Stimulated activated CD4-positive, alpha-beta T cell treated with anti-CD3 and anti-CD28 coated beads, Interleukin-1b, Interleukin-23, amount 100 ng/mL, for 48 hours (primary cell): ENCODE results near the gene TCIRG1.
"Not testable (repeated sequence)": the region's sequence is repeated elsewhere in the genome, so short reads cannot be mapped to it uniquely, and the experiment has no call there.

Source experiments
- DNase-seq: peaks from one replicate; pipeline ENCODE4 v3.0.0-alpha.2; 2020

Gene TCIRG1, protein sequence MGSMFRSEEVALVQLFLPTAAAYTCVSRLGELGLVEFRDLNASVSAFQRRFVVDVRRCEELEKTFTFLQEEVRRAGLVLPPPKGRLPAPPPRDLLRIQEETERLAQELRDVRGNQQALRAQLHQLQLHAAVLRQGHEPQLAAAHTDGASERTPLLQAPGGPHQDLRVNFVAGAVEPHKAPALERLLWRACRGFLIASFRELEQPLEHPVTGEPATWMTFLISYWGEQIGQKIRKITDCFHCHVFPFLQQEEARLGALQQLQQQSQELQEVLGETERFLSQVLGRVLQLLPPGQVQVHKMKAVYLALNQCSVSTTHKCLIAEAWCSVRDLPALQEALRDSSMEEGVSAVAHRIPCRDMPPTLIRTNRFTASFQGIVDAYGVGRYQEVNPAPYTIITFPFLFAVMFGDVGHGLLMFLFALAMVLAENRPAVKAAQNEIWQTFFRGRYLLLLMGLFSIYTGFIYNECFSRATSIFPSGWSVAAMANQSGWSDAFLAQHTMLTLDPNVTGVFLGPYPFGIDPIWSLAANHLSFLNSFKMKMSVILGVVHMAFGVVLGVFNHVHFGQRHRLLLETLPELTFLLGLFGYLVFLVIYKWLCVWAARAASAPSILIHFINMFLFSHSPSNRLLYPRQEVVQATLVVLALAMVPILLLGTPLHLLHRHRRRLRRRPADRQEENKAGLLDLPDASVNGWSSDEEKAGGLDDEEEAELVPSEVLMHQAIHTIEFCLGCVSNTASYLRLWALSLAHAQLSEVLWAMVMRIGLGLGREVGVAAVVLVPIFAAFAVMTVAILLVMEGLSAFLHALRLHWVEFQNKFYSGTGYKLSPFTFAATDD

DNA sequence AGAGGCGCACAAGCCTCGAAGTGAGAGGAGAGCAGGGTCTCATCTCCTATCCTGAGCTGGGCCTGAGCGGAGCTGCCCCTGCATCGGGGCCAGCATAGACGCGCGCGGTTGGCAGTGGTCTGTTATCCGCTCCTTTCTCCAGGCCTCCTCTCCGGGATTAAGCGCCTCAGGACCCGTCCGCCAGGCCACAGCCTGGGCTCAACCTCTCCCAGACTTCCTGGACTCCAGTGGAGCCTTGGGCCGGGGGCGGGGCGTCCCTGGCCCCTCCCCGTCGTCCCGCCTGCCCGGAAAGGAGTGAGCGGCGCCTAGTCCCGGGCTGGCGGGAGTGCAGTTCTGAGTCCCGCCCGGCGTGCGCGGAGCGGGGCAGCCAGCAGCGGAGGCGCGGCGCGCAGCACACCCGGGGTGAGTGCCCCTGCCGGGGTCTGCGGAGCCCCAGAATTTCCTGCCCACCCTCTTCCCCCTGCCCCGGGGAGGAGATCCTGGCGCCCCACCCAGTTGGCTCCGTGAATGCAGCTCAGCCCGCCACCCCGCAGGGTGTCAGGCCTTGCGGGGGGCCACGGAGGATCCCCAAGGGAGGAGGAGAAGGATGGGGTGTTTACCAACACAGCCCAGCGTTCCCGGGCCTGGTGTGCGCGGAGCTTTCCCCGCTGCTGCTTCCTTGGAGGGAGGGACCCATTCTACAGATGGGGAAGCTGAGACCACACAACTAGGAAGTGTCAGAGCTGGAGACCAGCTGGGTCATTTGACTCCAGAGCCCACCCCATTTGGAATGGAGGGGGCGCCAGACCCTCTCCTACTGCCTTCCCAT lies at the start of gene TCIRG1:
TCIRG1 (plus strand) TSS at position 308 of the 808 bp plus-strand sequence. CDS start 2,247 bp downstream, outside the sequence.
- DNase-seq, result peak; percentile 60

DNA sequence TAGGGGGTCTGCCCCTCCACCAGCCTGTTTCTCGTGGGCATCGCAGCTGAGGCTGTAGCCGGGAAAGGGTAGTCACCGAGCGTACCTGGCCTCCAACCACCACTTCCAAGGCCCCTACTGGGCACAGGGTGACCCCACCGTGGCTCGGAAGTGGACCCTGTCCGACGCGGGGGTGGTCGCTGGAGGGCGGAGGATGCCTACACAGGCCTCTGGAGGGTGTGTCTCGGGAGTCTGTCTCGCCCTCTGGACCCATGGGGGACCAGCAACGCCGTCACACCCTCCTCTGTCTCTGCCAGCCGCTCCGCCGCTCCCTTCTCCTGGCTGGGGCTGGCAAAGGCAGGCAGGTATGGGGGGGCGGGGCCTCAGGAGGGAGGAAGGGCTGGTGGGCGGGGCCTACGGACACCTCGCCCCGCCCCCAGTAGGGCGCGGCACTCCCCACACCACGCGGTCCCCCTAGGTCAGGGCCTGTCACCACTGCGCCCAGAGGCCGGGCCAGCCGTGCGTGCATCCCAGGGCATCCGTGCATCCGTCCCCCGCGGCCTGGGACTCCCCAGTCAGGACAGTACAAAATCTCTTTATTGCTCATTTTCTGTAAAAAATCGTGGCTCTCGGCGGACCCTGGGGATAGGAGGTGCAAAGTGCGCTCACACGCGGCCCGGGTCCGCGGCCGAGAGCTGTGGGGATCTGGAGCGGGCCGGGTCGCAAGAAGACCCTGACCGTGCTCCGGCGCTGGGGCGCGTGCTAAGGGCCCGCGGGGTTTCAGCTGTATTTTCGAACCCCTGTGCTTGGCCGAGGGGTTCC lies 48.1 kb upstream of the TCIRG1 start:
- DNase-seq, result not testable (repeated sequence)

DNA sequence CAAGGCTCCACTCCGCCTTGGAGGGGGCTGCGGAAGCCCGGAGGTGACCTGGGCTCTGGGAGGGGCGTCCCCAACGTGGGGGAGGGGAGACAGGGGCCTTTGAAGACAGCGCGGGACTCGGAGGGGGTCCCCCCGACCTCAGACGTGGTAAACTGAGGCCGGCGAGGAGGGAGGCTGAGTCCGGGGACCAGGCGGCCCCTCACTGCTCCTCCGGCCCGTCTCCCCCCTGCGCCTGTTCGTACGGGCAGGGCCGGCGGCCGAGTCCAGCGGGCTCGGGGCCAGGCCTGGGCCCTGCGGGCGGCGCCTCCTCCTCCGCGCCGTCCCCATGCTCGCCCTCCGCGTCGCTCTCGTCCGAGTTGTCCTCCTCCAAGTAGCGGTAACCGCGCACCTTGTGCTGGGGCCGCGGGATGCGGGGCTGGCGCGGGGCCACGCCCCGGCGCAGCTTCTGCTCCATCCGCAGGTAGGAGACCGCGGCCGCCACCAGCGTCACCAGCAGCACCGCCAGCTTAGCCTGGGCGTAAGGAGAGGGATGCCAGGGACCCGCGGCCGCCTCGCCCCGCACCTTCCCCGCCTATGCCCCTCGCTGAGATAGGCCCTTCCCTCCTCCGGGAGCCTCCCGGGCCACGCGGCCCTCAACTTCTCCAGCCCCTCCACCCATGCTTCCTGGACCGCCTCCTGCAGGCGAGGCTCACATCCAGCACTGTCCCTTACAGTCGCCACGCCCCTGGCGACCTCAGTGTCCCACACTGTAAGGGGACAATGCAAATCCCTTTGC lies 47.3 kb upstream of the TCIRG1 start:
- not testable (repeated sequence) for DNase-seq

DNA sequence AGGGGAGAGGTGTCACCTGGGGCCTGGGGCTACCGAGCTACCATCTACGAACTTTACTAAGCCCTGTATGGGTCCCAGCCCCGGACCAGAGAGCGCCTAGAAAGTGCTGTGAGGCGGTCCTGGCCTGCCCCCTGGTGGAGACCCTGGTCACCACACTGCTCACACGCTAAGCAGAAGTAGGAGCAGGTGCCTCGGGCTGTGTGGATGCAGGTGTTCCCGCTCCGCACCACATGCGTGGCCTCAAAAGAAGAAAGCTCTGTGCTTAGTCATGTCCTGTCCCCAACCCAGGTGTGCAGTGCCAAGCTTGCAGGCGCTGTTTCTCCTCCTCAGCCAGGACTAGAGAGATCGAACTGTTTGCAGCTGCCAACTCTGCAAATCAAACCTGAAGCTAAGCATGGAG lies 45.0 kb upstream of the TCIRG1 start:
- peak; percentile 55 for DNase-seq

DNA sequence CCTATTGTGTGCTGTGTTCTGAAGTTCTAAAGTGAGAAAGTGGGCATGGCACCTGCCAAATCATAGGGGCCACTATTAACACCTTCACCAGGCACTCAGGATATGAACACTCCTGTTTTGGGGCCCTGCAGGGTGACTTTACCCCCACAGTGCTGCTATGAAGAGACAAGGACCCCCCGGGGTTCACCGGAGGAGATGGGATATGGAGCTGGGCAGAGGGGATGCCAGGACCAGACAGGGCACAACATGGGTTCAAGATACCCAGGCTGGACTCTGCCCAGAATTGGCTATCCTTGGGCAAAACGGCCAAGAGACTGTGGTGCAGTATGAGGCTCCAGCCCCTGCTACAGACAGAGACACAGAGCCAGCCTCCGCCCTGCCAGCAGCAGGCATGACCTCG lies 44.4 kb upstream of the TCIRG1 start:
- not testable (repeated sequence) for DNase-seq

DNA sequence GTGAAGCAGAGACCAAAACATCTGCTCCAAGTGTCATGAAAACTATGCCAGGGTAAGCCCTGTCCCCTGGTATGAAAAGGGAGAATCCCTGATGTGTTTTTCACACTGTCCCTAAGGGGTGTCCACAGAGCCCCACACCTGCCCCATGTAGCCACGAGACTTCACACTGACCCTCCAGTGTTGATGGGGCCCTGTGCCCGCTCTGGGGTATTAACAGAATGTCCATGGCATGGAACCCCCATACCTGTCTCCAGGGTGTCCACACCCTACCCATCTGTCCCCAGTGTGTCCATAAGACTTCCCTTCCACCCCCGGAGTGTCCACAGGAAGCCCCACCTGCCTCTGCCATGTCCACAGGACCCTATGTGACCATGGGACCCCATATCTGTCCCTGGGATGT lies 43.7 kb upstream of the TCIRG1 start:
- not testable (repeated sequence) for DNase-seq

DNA sequence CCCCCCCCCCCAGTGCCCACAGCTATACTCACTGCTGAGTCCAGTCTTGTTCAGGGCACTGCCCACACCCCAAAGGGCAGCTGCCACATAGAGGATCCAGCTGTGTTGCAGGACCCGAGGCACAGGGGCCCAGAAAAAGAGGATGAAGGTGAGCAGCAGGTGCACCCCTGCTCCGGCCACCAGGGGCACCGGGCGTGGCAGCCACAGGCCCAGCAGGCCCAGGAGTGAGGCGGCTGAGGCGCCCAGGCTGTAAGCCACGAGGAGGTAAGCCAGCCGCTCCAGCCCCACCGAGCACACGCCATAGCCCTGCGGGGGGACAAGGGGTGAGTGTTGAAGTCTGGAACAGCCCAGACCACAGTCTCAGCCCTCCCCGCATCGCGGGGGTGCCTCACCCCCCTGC lies 43.2 kb upstream of the TCIRG1 start:
- DNase-seq, result not testable (repeated sequence)

DNA sequence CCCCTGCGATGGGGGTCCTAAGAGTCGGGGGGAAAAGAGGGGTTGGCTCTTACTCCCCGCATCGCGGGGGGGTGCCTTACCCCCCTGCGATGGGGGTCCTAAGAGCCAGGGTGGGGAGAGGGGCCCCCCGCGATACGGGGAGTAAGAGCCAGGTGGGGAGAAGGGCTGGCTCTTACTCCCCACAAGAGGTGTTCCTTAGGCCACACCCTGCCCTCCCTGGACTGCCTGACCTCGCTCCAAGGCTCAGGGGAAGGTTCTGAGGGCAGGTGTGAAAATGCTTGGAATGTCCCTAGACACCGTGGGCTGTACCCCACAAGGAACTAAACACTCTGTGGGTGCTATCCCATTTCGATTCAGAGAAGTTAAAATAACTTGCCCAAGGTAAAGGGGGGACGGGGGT lies 42.8 kb upstream of the TCIRG1 start:
- no peak for DNase-seq

DNA sequence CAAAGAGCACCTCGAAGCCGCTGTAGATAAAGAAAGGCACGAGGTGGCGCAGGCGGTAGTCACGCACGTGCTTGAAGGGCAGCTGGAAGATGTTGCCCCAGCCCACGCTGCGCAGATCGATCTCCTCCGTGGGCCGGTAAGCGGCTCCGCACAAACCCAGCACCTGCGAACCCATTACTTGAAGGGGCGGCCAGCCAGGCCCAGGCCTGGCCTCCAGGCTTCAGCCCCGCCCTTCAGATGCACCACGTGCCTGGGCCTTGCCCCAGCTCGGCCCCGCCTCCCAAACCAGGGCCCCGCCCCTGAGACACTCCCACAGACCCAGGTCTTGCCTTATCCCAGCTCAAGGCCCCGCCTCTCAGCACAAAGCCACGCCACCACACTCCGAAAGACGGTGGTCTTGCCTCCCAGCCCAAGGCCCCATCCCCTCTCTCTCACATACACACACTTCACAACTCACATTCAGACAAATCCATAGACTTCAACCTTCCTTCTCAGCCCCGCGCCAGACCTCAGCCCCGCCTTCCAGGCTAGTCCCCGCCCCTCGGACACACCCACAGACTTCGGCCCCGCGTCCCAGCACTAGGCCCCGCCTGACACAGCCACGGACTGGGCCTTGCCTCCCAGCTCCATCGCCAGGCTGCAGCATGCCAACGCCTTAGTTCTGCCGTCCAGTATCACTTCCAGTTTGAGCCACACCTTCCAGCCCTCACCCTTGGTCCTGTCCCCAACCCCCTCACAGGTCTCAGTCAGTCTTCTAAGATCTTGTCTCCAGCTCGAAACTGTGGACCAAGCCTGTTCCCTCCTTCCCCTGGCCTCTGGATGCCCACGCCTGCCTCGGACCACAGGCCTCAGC lies 42.0 kb upstream of the TCIRG1 start:
- DNase-seq, result peak; percentile 59

DNA sequence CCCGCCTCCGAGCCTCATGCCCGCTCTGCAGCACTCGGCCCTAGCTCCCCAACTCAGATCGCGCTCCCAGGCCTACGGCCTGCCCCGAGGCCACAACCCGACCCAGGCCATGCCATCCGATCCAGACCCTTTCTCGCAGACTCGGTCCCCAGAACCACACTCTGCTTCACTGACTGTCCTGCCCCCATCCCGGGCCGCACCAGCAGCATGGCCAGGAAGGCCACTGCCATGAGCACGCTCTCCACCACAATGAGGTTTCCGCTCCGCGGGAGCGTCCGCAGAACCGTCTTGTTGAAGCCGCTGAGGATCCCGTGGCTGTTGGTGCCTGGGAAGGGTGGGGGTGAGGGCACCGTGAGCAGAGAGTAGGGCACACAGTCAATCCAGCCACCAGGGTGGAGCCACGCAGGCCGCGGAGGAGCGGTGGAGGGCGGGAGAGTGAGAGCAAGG lies 41.3 kb upstream of the TCIRG1 start:
- DNase-seq, result no peak

DNA sequence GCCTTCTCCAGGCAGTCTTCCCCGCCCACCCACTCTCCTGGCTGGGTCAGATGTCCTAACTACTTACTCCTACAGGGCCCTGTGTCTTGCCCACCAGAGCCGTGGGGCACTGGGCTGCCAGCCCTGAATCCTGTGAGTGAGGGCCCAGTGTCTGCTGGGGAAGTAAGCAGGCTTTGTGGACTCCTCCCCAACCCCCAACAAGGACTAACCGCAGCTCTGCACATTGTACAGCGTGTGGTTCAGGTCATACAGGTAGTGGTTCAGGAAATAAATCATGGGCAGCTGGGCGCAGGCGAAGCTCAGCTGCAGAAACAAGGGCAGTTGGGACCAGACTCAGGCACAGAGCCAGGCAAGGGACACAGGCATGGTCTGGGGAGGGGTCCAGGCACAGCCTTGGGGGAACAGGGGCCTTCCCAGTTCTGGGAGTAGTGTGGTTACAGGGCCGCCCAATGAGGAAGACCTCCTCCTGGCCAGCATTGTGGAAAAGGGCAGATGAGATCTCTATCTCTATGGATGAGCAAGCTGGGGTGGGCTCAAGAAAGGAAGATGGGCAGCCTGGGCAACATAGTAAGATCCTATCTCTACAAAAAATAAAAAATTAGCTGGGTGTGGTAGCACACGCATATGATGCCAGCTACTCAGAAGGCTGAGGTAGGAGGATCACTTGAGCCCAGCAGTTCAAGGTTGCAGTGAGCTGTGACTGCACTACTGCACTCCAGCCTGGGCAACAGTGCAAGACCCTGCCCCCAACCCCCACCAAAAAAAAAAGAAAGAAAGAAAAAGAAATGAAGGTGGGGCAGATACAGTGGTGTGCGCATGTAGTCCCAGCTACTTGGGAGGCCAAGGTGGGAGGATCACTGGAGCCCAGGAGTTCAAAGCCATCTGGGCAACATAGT lies 40.4 kb upstream of the TCIRG1 start:
- no peak for DNase-seq

DNA sequence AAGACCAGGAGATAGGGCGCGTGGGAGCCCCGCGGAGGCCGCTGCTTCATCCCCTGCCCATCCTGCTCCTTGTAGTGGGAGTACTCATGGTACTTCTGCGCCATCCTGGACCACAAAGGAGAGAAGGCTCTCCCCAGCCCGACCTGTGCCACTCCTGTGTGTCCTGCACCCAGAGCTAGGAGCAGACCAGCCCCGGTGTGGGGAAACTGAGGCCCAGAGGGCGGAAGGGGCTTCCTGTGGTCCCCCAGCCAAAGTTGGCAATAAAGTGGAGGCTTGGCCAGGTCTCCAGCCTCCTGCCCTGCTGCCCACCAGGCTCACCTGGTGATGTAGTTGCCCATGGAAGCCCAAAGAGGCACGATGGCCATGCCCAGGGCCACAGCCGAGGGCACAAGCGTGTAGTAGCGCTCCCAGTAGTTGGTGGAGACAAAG lies 39.6 kb upstream of the TCIRG1 start:
- DNase-seq, result no peak

DNA sequence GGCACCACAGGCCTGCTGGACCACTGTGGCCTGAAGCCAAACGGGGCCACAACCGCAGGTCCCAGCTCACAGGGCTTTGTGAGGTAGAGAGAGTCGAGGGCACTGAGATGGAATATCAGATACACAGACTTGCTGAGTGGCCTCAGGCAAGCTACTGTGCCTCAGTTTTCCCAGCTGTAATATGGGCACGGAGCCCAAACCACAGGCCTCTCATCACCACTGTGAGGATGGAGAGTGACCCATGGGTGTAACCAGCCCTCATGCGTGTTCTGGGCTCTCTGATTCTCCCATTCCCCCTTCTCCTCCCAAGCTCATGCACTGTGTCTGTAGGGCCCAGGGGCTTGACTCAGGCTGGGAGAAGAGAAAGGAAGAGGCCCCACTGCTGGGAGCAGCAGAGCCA lies 39.1 kb upstream of the TCIRG1 start:
- DNase-seq, result no peak

DNA sequence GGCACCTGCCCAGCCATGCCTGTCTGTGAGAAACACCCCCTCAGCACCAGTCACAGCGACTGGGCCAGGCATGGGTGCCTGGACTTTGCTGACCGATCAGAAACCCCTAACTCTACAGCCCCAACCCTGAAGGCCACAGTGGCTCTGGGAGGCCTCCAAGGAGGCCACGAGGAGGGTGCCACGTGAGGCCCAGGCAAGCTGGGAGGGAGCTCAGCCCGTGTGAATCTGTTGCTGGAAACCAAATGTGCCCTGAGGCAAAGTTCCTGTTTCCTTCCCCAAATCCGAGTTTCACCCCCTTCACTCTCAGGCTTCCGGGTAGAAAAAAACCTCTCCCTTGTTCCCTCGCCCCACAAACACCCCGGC lies 36.3 kb upstream of the TCIRG1 start:
- DNase-seq, result no peak

DNA sequence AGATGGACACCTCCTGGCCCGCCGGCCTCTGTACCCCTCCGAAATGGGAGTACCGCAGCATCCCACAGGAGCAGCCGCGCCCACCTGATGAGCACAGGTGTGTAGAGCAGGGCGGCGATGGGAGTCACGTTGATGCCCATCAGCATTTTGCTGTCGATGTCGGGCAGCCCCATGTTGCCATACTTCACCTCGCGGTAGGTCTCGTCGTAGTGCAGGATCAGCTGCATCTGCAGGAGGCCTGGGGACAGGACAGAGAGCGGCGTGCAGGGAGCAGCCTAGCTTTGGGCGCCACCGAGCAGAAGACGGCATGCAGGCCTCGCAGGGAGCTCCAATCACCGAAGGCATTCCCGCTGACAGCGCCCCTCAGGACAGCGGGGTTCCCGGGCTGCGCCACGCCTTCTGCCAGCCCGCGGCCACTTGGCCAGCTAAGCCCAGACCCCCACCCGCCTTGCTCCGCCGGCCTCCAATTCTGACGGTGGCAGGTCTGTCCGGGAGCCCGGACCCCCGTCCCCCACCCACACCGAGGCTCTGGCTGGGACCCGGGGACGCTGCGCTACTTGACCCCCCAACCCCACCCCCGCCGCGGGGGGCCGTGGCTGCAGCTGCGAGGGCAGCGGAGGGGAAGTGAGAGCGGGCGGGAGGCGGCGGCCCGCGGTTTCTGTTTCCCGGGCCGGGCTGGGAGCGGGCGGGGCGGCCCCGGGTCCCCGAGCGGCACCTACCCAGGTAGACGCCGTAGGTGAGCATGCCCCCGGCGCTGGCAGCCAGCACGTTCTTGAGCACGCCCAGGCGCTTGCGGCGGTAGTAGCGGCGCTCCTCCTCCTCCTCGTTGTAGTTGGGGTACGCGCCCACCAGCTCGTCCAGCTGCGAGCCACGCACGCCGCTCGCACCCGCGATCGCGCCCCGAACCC lies 35.6 kb upstream of the TCIRG1 start:
- DNase-seq, result peak; percentile 52

DNA sequence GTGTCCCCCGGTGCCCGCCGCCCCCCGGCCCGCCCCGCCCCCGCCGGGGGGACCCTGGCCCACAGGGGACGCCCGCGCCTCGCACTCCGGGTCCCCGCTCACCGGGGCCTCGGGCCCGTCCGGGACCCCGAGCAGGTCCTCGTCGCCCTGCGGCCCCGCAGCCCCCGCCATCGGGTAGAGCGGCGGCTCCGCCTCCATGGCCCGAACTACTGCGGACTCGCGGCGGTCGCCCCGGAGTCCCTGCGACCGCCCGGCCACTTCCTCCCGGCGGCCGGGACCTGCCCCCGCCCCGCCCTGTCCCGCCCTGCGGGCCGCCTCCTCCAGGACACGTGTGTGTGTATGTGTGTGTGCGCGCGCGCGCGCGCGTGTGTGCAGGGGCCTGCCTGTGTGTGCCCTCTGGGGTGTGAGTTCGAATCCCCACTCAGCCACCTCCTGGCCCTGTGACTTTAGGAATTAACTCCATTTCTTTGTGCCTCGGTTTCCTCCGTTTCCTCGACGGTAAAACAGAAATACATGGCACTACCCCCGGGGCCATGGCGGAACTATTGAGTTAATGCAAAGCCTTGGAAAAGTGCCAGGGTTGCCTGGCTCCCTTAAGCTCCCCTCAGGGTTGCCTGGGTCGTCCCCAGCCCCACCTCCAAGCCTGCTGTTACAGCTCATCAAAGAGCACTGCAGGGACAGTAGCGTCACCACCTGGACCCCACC lies 34.8 kb upstream of the TCIRG1 start, which contains the start of gene UNC93B1:
UNC93B1 (minus strand) TSS at position 252 of the 705 bp plus-strand sequence; CDS start at position 198, 54 bp downstream.
- DNase-seq, result peak; percentile 82
